ENCODE results near the gene BTG4.

DNA sequence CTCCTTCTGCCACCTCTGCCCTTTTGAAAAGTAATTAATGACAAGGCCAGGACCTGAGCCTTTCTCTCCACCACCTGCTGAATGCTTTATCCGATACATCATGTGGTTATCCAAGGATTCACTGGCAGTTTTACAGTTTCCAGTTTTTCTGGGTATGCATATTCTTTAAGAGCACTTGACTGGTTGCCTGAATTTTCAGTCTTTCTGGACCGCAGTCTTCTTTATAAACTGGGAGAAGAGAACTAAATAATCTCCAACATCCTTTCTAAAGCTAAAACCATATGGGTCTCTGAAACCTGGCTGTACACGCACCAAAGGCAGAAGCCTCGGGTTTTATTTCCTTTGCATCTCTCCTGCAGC lies 65.1 kb downstream of the BTG4 start:
- TF ChIP-seq CTCF (IDR thresholded peaks at IDR 0.05), result no peak
- TF ChIP-seq POLR2AphosphoS5 (IDR thresholded peaks at IDR 0.05), result no peak

All from upper lobe of left lung (tissue), 4 donors.